Measurements from ENCODE around the gene CCNI2. TPM values are rescaled to one million over a fixed set of nuclear protein-coding genes. Genes with fewer than 3 reads are reported as not detected.
A peak's percentile ranks its signal among the peaks of the same experiment; 100 is the strongest.

CCNI2 gene
- total and polyA plus RNA-seq, 9 of the 15 experiments (the other 6 are each of a cell fraction or from before 2014, with no cell fraction given) = 0.05 to 1.7 (median 0.81) TPM; not detected in 5

DNA sequence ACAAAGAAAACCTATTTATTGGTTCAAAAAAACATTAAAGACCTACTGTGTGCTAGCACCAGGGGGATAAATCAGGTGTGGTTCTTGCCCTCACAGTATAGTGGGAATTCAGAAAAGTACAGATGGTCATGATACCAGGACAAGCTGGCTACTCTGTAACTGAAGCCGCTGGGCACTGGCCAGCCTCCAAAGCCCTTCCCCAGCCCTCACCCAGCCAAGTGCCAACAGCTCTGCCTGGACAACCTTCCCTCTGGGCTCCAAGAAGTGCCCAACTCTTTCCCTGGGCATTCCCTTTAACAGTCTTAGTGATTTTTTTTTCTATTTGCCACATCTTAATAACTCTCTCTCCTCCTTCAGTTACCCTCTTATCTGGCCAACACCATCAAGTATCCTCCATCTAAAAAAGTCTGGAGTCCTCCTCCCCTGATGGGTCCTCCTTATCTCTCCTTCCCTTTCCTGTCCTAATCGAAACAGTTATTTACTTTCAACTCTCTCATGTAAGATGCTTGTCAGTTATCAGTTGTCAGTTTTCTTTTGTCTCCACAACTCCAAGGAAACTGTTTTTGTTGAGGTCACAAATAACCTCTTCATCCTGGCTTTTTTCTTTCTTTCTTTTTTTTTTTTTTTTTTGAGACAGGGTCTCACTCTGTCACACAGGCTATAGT lies 43.1 kb downstream of the CCNI2 start:
- 19% methylated on average over 2 of the region's 2 CpGs for WGBS (ENCODE audit: insufficient coverage, low coverage, missing lambda C conversion rate)
- ATAC-seq (no peak), DNase-seq (ENCODE audit: extremely low read depth in 1 of 4, low spot score in 3 of 4) (peak in 1 of 4 experiments; percentile 51), FAIRE-seq (no peak)
- no peak overlapping the region; the same call in 1 of the 2 replicates for H3K4me2 ChIP-seq (ENCODE audit: insufficient read depth, low read length)
- no peaks in the 10 kb centered on the region for H4K20me1 ChIP-seq (replicated peaks; ENCODE audit: control insufficient read depth, insufficient read depth, low read length)
- H3K36me3 ChIP-seq (ENCODE audit: control insufficient read depth, insufficient read depth, low read length) = no peaks in the 10 kb centered on the region
- H3K79me2 ChIP-seq (ENCODE audit: control insufficient read depth, insufficient read depth, low read length) = no peaks in the 10 kb centered on the region
- H3K9me3 ChIP-seq (replicated peaks; ENCODE audit: control insufficient read depth, insufficient read depth, low read depth, low read length) = no peaks in the 10 kb centered on the region
- ChIA-PET CTCF (ENCODE audit: low intra/inter-chr PET ratio) (no interaction called here), POLR2A (interaction anchor here (0.8 to 1.5 kb wide), 5 partner anchors 10 to 52 kb away, joined by 3 to 5 read pairs (median 4); partner anchors contain the start of gene KIF3A)
- no peak overlapping the region for H3K27ac ChIP-seq (ENCODE audit: extremely low read depth, low read depth, low read length)
- in situ Hi-C loops (cut with MboI) (no loop called here), intact Hi-C loops (cut with micrococcal nuclease) (no loop called here)
- H3K9me1 ChIP-seq (ENCODE audit: control insufficient read depth, insufficient read depth, low read length) = no peaks in the 10 kb centered on the region
- no peaks in the 10 kb centered on the region for H3K27me3 ChIP-seq (ENCODE audit: control insufficient read depth in 2 of 2, insufficient read depth in 2 of 2, low read length in 2 of 2)
- H3K4me1 ChIP-seq (replicated peaks in 1 of 2; ENCODE audit: control insufficient read depth in 2 of 2, insufficient read depth in 2 of 2, low read length in 2 of 2) = peaks cover 38 to 57% of the 10 kb centered on the region in 2 experiments
- no peak overlapping the region for H2AFZ ChIP-seq (ENCODE audit: low read depth, low read length)
- no TSS peak for BruUV-seq (replicated peaks)
- H3K9ac ChIP-seq (ENCODE audit: insufficient read depth in 1 of 2, low read depth in 2 of 2, low read length in 2 of 2) = peak overlapping the region in 1 of 2 experiments; percentile 76; a peak in 1 of 4 replicates
- no peak overlapping the region for H3K4me3 ChIP-seq
- no peak for TF ChIP-seq DIDO1 (tag; IDR thresholded peaks at IDR 0.05; ENCODE audit: low read depth)
- TF ChIP-seq TCF7L2 (IDR thresholded peaks at IDR 0.05; ENCODE audit: low read depth, low read length) = no peak
- no peak for TF ChIP-seq RBM34 (IDR thresholded peaks at IDR 0.05; ENCODE audit: borderline replicate concordance, insufficient read depth, low read length)
- TF ChIP-seq, protein P1, sequence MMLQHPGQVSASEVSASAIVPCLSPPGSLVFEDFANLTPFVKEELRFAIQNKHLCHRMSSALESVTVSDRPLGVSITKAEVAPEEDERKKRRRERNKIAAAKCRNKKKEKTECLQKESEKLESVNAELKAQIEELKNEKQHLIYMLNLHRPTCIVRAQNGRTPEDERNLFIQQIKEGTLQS (IDR thresholded peaks at IDR 0.05) = no peak
- TF ChIP-seq, protein P1 (CRISPR knock-in tag; conservative IDR thresholded peaks at IDR 0.05) = no peak
- no peak for TF ChIP-seq STAT5B (CRISPR knock-in tag; IDR thresholded peaks at IDR 0.05)
- peak; percentile 32; the same call in 1 of the 2 replicates for TF ChIP-seq HDAC2 (IDR thresholded peaks at IDR 0.05)
- TF ChIP-seq NR2C1 (IDR thresholded peaks at IDR 0.05) = no peak
- no peak for TF ChIP-seq NR2C1 (tag; IDR thresholded peaks at IDR 0.05)
- TF ChIP-seq PHF8 (IDR thresholded peaks at IDR 0.05; ENCODE audit: borderline replicate concordance, low read length) = no peak
- no peak for TF ChIP-seq SAP30 (IDR thresholded peaks at IDR 0.05; ENCODE audit: borderline replicate concordance, insufficient read depth, low read depth, low read length, poor library complexity, severe bottlenecking)
- no peak for TF ChIP-seq CREM (IDR thresholded peaks at IDR 0.05; ENCODE audit: low read depth)
- TF ChIP-seq NCOA6 (IDR thresholded peaks at IDR 0.05) = no peak
- TF ChIP-seq ZNF384 (IDR thresholded peaks at IDR 0.05; ENCODE audit: low read depth, low read length) = no peak
- peak; percentile 12; the same call in 1 of the 2 replicates for TF ChIP-seq CC2D1A (IDR thresholded peaks at IDR 0.05)
- no peak for TF ChIP-seq POLR2A (conservative IDR thresholded peaks at IDR 0.05)
- TF ChIP-seq ZNF324 (CRISPR knock-in tag; IDR thresholded peaks at IDR 0.05) = no peak
- peak; percentile 49; the same call in 1 of the 2 replicates for TF ChIP-seq ETV1 (tag; conservative IDR thresholded peaks at IDR 0.05; ENCODE audit: low read depth)
- TF ChIP-seq TBL1XR1 (IDR thresholded peaks at IDR 0.05; ENCODE audit: low read length in 2 of 2) = peak in 1 of 2 experiments; percentile 37; a peak in 1 of 4 replicates
- peak; percentile 87 for TF ChIP-seq ZKSCAN1 (IDR thresholded peaks at IDR 0.05; ENCODE audit: low read depth, low read length)
- no peak for TF ChIP-seq NFIX (CRISPR knock-in tag; IDR thresholded peaks at IDR 0.05; ENCODE audit: low read depth)
- peak; percentile 86 for TF ChIP-seq SMARCE1 (IDR thresholded peaks at IDR 0.05)

All from K562 (cell line).